HL-60/S4 treated with phorbol 12-myristate 13-acetate at 8.2 ng/mL for 4 days and 3 days (cell line): Measurements from ENCODE around the gene SGSH.
"Not testable (repeated sequence)": the region's sequence is repeated elsewhere in the genome, so short reads cannot be mapped to it uniquely, and the experiment has no call there.

ENCODE experiments used
- in situ Hi-C: fragments of 300-500 bp; cut with MboI; formaldehyde crosslinking; loops from 2 replicates; pipeline ENCODE4 v1.15.0; 2022; ENCODE audit warnings: low sequenced_read_pairs

SGSH gene

GRCh38 chr17:80253631-80254395 lies 33.7 kb upstream of the SGSH start:
- in situ Hi-C loops, result no loop called here

- in situ Hi-C loops, result no loop called here
Measured at GRCh38 chr17:80252871-80253270, 32.7 kb upstream of the SGSH start.

- in situ Hi-C loops, result no loop called here
Measured at GRCh38 chr17:80251966-80252365, 31.8 kb upstream of the SGSH start.

- in situ Hi-C loops, result no loop called here
Measured at GRCh38 chr17:80248894-80249710, 29.0 kb upstream of the SGSH start.

DNA sequence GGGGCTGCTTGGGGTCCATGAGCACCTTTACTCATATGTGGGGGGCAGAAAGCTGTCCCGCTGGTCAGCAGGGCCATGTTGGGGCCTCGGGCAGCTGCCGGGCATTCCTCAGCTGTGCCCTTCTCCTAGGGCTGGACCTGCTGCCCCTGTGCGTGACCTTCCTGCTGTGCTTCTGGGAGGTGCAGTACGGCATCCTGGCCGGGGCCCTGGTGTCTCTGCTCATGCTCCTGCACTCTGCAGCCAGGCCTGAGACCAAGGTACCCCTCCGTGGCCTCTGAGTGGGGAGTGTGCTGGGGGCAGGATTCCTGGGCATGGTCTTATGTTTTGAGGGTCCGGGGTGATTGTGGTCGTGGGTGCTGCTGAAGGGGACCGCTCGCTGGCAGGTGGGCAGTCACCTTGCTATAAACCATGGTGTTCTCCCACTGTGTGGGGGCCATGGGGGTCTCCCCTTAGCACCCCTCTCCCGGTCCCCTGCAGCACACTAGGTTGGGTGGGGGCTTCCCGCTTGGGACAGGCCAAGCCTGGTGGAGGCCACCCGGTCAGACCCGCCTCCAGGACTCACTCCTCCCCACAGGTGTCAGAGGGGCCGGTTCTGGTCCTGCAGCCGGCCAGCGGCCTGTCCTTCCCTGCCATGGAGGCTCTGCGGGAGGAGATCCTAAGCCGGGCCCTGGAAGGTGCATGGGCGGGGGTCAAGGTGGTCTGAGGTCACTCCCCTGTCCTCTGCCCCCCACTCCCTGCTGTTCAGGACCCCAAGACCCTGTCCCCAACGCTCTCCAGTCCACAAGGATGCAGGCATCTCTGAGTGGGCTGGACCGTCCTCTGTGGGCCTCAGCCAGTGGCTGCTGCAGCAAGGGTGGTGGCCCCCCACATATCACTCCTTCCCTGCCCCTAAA lies 28.1 kb upstream of the SGSH start:
- in situ Hi-C loops, result no loop called here

DNA sequence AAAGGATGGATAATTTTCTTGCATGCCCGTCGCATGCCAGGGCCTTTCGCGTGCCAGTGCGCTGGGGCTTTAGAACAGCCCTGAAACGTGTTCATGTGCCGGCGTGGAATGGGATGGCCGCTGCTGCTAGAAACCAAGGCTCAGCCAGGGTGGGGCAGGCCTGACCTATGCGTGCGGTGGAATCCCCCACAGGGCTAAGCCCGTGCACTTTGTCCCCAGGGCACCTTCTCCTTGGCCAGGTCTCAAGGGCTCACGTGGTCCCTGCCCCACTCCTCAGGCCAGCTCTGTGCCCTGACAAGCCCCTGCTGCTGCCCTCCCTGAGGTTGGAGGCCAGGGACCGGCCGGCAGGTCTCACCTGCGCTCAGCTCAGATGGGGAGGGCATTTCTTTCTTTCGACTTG lies 27.4 kb upstream of the SGSH start:
- in situ Hi-C loops, result no loop called here

DNA sequence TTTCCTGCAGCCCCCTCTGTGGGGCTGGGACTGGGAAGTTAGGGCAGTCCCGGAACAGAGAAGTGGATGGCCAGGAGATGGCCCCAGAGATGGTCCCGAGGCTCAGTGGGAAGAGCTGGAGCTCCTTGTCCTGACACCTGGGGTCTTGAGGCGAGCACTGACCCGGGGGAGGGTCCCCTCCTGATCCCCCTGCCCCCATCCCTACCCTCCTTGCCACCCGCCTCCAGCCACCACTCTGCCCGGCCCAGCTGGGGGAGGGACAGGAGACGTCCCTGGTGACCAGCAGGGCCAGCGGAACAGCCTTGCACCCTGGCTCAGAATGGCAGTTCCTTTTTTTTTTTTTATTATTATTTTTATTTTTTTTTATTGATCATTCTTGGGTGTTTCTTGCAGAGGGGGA lies 26.6 kb upstream of the SGSH start:
- in situ Hi-C loops, result no loop called here

DNA sequence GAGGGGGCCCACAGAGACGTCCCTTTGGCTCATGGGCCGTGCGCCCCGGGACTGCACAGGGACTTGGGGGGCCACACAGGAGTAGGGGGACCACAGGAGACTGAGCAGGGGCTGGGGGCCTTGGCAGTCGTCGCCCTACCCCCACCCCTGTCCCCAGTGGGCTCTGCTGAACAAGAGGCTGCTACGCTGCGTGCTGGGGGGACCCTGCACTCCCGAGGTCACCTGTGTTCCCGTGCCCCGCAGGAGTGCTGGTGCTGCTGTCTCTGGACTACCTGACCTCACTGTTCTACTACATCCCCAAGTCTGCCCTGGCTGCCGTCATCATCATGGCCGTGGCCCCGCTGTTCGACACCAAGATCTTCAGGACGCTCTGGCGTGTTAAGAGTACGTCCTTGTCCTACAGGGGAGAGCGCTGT lies 26.1 kb upstream of the SGSH start:
- in situ Hi-C loops, result no loop called here

DNA sequence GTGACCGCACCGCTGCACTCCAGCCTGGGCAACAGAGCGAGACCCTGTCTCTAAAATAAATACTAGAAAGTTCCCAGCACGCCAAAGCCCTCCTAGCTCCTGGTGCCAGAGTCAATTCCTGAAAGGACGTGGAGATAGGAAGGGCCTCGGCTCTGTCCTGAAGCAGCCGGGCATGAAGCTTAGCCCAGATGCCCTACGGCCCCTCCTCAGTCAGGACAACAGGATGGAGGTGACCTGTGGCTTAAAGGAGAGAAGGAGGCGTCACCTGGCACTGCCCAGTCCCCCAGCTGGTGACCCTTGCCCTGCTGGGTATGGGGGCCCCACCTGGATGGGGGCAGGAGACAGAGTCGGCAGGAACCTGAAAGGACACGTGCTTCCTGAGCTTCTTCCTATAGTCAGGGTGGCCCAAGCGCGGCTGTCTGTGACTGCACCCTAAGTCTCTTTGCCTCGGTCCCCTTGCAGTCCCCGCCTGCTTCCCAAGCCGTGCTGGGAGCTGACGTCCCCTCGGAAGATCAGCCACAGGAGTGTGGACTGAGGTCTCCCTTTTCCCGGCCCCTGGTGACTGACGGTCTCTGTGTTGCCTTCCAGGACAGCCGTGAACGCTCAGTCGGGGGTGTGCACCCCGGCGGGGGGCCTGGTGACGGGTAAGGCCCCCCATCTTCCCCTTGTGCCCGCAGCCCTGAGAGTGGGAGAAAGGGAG lies 25.6 kb upstream of the SGSH start:
- in situ Hi-C loops, result no loop called here

GRCh38 chr17:80244871-80245509 lies 24.9 kb upstream of the SGSH start:
- in situ Hi-C loops, result no loop called here

- in situ Hi-C loops, result not testable (repeated sequence)
Measured at GRCh38 chr17:80244448-80244847, 24.3 kb upstream of the SGSH start.

- in situ Hi-C loops, result no loop called here
Measured at GRCh38 chr17:80243526-80244433, 23.6 kb upstream of the SGSH start.

- in situ Hi-C loops, result no loop called here
Measured at GRCh38 chr17:80242505-80242904, 22.4 kb upstream of the SGSH start.

GRCh38 chr17:80237386-80237785 lies 17.3 kb upstream of the SGSH start:
- in situ Hi-C loops, result no loop called here

GRCh38 chr17:80236911-80237310 lies 16.8 kb upstream of the SGSH start:
- in situ Hi-C loops, result no loop called here

GRCh38 chr17:80233202-80233601 lies 13.1 kb upstream of the SGSH start:
- in situ Hi-C loops, result no loop called here

DNA sequence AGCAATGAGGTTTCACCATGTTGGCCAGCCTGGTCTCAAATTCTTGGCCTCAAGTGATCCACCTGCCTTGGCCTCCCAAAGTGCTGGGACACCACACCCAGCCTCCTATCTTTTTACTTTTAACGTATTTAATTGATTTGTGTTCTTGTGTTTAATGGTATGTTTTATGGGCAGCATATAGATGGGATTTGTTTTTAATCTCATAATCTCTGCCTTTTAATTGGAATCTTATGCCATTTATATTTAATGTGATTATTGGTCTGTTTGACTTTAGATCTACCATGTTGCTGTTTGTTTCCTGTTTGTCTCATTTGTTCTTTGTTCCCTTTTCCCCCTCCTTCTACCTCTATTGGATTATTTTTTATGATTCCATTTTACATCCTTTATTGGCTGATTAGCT lies 12.3 kb upstream of the SGSH start:
- in situ Hi-C loops, result no loop called here

DNA sequence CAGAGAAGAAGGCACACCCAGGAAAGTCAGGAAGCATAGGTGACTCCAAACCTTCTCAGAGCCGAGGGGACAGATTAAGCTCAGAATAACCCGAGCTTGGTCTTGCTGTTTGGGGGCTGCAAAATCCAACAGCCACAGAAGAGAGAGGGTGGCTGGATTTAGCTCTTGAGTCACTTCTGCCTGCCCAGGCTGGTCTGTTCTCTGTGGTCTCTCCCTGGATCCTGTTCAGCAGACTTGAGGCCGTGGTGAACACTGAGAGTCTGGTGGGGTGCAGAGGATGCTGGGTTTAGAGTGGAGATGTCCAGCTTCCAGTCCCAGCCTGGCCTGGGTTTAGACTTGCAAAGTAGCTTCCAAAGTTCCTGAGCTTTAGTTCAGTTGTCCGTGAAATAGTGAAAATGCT lies 8.9 kb upstream of the SGSH start:
- in situ Hi-C loops, result no loop called here

- in situ Hi-C loops, result no loop called here
Measured at GRCh38 chr17:80228477-80228876, 8.3 kb upstream of the SGSH start.
